ENCODE data around the gene HPCAL1. TPM values are rescaled to one million over a fixed set of nuclear protein-coding genes. Genes with fewer than 3 reads are reported as not detected.

Gene HPCAL1
- total RNA-seq, 1 donor from 2014 or later = 15.9 TPM

GRCh38 chr2:10353931-10354330 is 51.2 kb downstream of the HPCAL1 start:
- Mint-ChIP-seq H3K27ac (no peak overlapping the region), H3K36me3 (ENCODE audit: low read depth) (peaks cover 22% of the 10 kb centered on the region), H3K27me3 (no peaks in the 10 kb centered on the region), H3K4me3 (no peak overlapping the region), H3K9me3 (no peaks in the 10 kb centered on the region), H3K4me1 (peaks cover 40% of the 10 kb centered on the region)
- DNase-seq (no peak), ATAC-seq (ENCODE audit: low read depth) (no peak)
- ChIA-PET POLR2A (no interaction called here), CTCF (no interaction called here)
- TF ChIP-seq CTCF (IDR thresholded peaks at IDR 0.05) = no peak
- intact Hi-C loops (cut with micrococcal nuclease) = no loop called here

- Mint-ChIP-seq H3K36me3 (ENCODE audit: low read depth) (peaks cover 25% of the 10 kb centered on the region), H3K27me3 (no peaks in the 10 kb centered on the region), H3K4me1 (peaks cover 36% of the 10 kb centered on the region), H3K4me3 (no peak overlapping the region), H3K27ac (no peak overlapping the region), H3K9me3 (no peaks in the 10 kb centered on the region)
- DNase-seq = no peak
- no peak for ATAC-seq (ENCODE audit: low read depth)
- CTCF ChIA-PET = no interaction called here
- intact Hi-C loops (cut with micrococcal nuclease) = no loop called here
- POLR2A ChIA-PET = no interaction called here
- no peak for TF ChIP-seq CTCF (IDR thresholded peaks at IDR 0.05)
Measured at GRCh38 chr2:10354399-10354798, 51.7 kb downstream of the HPCAL1 start.

DNA sequence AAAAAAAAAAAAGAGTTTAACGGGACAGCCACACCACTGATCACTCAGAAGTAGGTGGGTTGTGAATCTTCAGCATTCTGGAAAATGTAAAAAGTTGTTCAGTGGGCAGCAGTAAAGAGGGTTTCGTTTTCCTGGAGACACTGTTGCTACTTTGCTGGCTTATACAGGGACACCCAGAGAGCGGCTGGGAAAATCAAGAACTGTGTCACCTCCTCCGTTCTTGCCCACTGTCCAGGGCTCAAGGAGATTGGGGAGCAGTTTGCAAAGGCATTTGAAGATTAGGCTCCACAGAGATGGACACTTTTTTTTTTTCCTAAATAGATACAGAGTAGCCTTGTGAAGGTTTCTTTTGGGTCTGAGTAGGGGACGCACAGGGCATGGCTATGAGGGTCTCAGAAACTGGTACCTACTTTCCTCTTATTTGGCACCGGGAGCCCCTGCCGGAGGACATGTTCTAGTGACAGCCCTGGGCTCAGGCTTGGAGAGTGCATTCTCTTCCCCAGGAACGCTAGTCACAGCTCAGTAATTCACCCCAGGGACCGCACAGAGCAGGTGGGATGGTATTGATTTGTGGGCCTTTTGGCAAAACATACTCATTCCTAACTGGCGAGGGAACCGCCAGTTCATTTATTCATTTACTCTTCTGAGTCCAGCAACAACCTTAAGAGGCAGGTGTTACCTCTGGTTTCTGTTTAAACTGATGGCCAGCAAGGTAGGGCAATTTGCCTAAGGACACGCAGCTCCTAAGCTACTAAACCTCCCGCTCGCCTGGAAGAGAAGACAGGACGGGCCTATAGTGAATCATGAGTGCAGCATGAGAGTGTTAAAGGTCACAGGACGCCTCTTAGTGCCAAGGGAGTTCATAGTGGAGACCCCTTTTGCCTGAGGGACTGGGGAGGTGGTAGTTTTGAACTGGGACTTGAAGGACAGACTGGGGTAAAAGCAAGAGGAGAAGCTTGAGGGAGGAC is 53.1 kb downstream of the HPCAL1 start:
- DNase-seq = no peak
- Mint-ChIP-seq H3K4me1 (peaks cover 25% of the 10 kb centered on the region), H3K36me3 (ENCODE audit: low read depth) (peaks cover 30% of the 10 kb centered on the region), H3K4me3 (no peak overlapping the region), H3K27ac (no peak overlapping the region), H3K27me3 (no peaks in the 10 kb centered on the region), H3K9me3 (no peaks in the 10 kb centered on the region)
- no peak for TF ChIP-seq CTCF (IDR thresholded peaks at IDR 0.05)
- CTCF ChIA-PET = no interaction called here
- intact Hi-C loops (cut with micrococcal nuclease) = no loop called here
- ATAC-seq (ENCODE audit: low read depth) = no peak
- POLR2A ChIA-PET = no interaction called here

GRCh38 chr2:10356439-10356811 is 53.7 kb downstream of the HPCAL1 start:
- ATAC-seq (ENCODE audit: low read depth) = no peak
- CTCF ChIA-PET = no interaction called here
- no peak overlapping the region for H3K27ac Mint-ChIP-seq

More at GRCh38 chr2:10356439-10356811, 53.7 kb downstream of the HPCAL1 start:
- Mint-ChIP-seq H3K36me3 (ENCODE audit: low read depth) (peaks cover 30% of the 10 kb centered on the region), H3K27me3 (no peaks in the 10 kb centered on the region), H3K4me3 (no peak overlapping the region), H3K9me3 (no peaks in the 10 kb centered on the region), H3K4me1 (peaks cover 19% of the 10 kb centered on the region)
- DNase-seq = no peak
- POLR2A ChIA-PET = interaction anchor here (0.6 to 0.8 kb wide), 2 partner anchors 92 to 275 kb away, joined by 3 read pairs; partner anchors contain the start of gene ODC1
- no peak for TF ChIP-seq CTCF (IDR thresholded peaks at IDR 0.05)
- intact Hi-C loops (cut with micrococcal nuclease) = no loop called here

Measured in activated B cell treated with CpG ODN at 0.5 μM for 24 hours (primary cell).